NCI-H510A treated with DMSO at 0.1 percent for 48 hours (cell line): ENCODE measurements around the gene VCP.
"Not testable (repeated sequence)": the region's sequence is repeated elsewhere in the genome, so short reads cannot be mapped to it uniquely, and the experiment has no call there.

Experiments
- DNase-seq: peaks from one replicate; lab custom pipeline; 2025; lab: John Stamatoyannopoulos, UW

The VCP gene

GRCh38 chr9:35060548-35061207 lies 11.7 kb downstream of the VCP start:
- no peak for DNase-seq

DNA sequence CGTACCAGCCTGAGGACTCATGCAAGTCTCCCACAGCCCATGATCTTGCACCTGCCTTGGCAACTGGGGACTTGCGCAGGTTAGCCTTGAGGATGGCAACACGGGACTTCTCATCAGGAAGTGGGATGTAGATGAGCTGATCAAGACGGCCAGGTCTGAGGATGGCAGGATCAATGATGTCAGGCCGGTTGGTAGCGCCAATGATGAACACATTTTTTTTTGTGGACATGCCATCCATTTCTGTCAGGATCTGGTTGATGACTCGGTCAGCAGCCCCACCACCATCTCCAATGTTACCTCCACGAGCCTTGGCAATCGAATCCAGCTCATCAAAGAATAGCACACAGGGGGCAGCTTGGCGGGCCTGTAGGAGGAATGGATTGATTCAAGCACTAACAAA lies 13.0 kb downstream of the VCP start:
- no peak for DNase-seq

GRCh38 chr9:35057271-35057620 lies 15.2 kb downstream of the VCP start:
- no peak for DNase-seq

- no peak for DNase-seq
These were observed 15.7 kb downstream of the VCP start for GRCh38 chr9:35056571-35057270.

DNA sequence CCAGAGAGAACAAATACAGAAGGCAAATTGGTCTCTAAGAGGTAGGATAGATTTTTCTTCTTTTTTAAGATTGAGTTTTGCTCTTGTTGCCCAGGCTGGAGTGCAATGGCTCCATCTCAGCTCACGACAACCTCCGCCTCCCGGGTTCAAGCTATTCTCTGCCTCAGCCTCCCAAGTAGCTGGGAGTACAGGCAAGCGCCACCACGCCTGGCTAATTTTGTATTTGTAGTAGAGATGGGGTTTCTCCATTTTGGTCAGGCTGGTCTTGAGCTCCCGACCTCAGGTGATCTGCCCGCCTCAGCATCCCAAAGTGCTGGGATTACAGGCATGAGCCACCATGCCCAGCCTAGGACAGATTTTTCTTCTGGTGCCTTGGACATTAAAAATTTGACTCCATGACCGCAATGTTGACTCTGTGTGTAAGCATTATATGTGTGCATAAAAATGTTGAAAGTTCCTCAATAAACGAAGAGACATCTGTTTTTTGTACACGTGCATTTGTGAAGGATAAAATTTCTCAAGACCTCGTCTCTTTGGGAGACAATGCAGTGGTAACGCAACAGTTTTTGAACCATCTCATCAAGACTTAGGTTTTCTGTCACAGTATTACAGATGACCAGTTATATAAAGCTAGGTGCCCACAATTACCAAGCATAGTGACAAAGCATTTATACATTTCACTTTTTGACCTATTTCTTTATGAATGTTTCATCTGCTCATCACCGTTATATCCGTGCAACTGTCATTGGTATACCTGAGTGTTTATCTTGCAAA lies 17.4 kb downstream of the VCP start:
- no peak for DNase-seq

DNA sequence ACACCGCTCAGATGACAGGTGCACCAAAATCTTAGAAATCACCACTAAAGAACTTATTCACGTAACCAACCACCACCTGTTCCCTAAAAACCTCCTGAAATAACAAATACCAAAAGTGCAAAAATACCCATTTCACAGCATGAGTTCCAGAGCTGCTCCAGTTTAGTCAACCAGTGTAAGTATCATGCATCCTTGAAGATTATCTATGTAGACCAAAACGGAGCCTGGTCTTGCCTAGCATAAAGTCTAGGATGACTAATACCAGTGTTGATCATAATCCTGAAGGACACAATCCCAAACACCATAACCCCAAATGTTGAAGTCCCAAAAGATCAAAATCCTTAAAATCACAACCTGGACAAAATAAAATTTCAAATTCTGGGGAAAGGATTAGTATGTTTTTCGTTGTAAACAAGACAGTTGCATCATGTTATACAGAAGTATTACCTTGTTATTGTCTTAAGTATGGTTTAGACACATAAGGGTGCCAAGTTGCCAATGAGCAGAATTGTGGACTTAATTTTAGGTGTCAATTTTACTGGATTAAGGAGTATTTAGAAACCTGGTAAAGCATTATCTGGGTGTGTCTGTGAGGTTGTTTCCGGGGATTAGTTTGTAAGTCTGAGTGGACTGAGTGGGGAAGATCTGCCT lies 18.1 kb downstream of the VCP start:
- no peak for DNase-seq

DNA sequence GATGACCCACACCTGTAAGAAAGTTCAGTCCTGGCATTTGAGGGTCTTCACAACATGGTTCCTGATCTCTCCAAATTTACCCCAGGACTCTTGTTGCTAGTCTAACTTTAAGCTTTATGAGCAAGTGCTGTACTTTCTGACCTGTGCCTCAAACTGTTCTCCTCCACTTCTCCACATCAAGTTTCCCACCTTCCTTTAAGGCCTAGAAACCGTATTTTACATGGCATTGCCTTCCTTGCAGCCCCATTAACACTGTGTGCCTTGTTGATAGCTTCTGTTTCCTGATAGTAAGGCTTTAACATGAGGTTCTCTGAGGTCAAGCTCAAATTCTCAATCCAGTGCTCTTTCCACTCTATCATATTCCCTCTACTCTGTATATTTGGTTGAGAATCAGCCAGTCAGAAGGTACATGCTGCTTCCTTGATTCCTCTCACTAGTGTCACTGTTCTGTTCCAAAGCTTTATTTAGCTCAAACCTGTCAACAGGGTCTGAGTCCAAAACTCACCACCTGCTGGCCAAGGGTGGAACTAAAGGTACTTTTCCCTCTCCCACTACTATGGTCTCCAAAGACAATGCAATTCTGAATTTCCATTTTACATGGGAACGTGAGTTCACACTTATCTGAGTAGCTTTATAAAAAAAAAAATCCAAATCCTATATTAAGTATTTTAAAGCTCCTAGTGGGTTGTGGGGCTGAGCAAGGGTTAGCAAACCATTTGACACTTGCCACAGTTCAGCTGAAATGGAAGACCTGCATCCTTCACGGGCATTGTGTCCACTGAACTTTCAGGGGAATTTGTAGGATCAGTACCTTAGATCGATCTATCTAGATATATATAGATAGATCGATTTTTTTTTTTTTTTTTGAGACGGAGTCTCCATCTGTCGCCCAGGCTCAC lies 21.1 kb downstream of the VCP start:
- DNase-seq = peak; percentile 30

GRCh38 chr9:35048511-35048910 lies 23.9 kb downstream of the VCP start:
- DNase-seq = no peak

GRCh38 chr9:35044071-35044470 lies 28.4 kb downstream of the VCP start:
- no peak for DNase-seq

DNA sequence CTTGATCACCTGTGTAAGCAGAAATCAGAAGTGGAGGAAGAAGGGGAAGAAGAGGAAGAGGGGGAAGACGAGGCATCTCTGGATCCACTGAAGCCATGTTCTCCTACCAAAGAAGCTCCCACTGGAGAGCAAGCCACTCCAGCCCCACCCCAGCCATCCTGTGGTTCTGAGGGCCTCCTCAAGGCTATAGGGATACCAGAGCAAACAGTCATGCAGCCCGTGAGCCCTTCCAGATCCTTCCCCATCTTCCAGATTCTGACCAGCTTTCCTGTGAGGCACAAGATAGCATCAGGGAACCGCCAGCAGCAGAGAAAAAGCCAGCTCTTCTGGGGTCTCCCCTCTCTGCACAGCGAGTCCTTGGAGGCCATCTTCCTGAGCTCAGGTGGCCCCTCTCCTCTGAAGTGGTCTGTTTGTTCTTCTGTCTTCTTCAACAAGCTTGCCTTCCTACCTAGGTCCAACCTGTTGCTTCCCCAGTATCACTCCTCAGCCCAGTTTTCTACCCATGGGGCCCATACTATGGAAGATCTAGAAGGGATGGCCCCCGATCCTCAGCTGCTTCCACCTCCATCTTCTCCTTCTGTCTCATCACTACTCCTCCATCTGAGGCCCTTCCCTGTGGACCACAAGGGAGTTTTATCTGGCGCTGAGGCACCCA lies 29.4 kb downstream of the VCP start:
- DNase-seq = no peak

- DNase-seq = no peak
These were observed 30.3 kb downstream of the VCP start for GRCh38 chr9:35042081-35042604.

GRCh38 chr9:35035851-35036701 lies 36.3 kb downstream of the VCP start:
- no peak for DNase-seq

GRCh38 chr9:35033101-35033500 lies 39.3 kb downstream of the VCP start:
- DNase-seq = no peak

DNA sequence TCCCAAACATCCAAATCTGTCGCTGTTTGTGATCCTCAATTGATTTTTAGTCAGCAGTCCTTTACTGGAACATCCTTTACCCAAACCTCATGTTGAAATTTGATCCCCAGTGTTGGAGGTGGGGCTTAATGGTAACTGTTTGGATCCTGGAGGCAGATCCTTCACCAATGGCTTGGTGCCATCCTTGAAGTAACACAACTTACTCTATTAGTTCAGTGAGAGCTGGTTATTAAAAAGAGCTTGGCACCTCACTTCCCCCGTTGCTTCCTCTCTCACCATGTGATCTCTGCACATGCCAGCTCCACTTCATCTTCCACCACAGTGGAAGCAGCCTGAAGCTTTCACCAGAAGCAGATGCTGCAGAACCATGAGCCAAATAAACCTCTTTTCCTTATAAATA lies 42.6 kb downstream of the VCP start:
- no peak for DNase-seq

- no peak for DNase-seq
These were observed 43.2 kb downstream of the VCP start for GRCh38 chr9:35029241-35029640.

DNA sequence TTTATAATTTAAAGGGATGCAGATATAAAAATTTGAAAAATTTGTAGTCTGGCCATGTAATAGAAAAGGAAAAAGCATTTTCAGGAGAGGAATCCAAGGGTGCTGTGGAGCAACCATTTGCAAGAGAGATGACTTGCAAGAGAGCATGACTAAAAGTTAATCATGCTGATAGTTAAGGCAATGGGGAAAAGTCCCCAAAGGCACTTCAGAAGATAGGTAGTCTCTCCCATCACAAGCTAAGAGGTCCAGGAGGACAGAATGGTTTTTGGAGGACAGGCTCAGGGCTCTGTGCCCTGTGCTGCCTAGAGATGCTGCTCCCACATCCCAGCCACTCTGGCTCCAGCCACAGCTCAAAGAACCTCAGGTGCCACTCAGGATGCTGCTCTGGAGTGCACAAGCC lies 44.1 kb downstream of the VCP start:
- no peak for DNase-seq

GRCh38 chr9:35027860-35028259 lies 44.6 kb downstream of the VCP start:
- DNase-seq = no peak

DNA sequence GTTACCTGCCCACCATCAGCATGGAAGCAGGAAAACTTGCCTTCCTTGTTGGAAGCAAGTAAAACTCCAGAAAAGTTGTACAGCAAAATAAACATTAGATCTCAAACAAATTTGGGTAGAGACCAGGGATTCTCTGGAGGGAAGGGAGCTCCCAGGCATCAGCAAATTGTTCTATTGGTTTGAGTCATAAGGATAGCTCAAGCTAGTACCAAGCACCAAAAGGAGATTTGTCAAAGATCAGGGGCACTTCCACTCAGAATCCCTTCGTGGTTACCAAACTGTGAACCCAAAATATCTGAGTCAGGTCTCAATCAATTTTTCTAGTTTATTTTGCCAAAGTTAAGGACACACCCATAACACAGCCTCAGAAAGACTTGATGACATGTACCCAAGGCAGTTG lies 45.1 kb downstream of the VCP start:
- no peak for DNase-seq

- no peak for DNase-seq
These were observed 45.8 kb downstream of the VCP start for GRCh38 chr9:35026671-35027070.

- not testable (repeated sequence) for DNase-seq
These were observed 49.0 kb downstream of the VCP start for GRCh38 chr9:35023443-35023842.
